ENCODE measurements around the gene NCK2.

The NCK2 gene

GRCh38 chr2:105739426-105739825 lies 5.3 kb upstream of the NCK2 start:
- no peak for DNase-seq (ENCODE audit: low spot score)
- in situ Hi-C loops (cut with MboI; ENCODE audit: low pct_unique_long_range_greater_than_20kb, low sequenced_read_pairs, unreplicated experiment): no loop called here
- TF ChIP-seq CTCF (IDR thresholded peaks at IDR 0.05; ENCODE audit: extremely low read depth, insufficient read depth, missing control alignments): no peak

- DNase-seq (ENCODE audit: low spot score): no peak
- TF ChIP-seq CTCF (IDR thresholded peaks at IDR 0.05; ENCODE audit: extremely low read depth, insufficient read depth, missing control alignments): no peak
- in situ Hi-C loops (cut with MboI; ENCODE audit: low pct_unique_long_range_greater_than_20kb, low sequenced_read_pairs, unreplicated experiment): no loop called here
These were observed 4.7 kb upstream of the NCK2 start for GRCh38 chr2:105739944-105740530.

DNA sequence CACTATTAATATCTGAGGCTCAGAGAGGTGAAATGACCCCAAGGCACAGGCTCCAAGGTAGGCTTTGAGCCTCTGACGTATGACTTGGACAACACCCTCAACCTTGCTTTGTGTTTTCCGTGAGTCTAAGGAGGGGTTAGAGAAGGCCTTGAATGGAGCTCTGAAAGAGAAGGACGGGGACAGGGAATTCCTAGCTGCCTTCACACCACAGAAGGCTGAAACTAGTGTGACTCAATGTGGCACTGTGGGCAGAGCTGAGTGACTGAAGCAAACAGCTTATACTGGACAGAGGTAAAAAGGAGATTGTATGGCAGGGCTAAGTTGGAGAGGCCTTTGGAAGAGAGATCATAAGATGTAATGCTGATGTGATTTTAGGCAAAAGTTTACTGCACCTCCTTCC lies 3.5 kb upstream of the NCK2 start:
- no peak for DNase-seq (ENCODE audit: low spot score)
- in situ Hi-C loops (cut with MboI; ENCODE audit: low pct_unique_long_range_greater_than_20kb, low sequenced_read_pairs, unreplicated experiment): no loop called here
- no peak for TF ChIP-seq CTCF (IDR thresholded peaks at IDR 0.05; ENCODE audit: extremely low read depth, insufficient read depth, missing control alignments)

- in situ Hi-C loops (cut with MboI; ENCODE audit: low pct_unique_long_range_greater_than_20kb, low sequenced_read_pairs, unreplicated experiment): no loop called here
- DNase-seq (ENCODE audit: low spot score): no peak
- no peak for TF ChIP-seq CTCF (IDR thresholded peaks at IDR 0.05; ENCODE audit: extremely low read depth, insufficient read depth, missing control alignments)
These were observed 3.1 kb upstream of the NCK2 start for GRCh38 chr2:105741617-105742016.

DNA sequence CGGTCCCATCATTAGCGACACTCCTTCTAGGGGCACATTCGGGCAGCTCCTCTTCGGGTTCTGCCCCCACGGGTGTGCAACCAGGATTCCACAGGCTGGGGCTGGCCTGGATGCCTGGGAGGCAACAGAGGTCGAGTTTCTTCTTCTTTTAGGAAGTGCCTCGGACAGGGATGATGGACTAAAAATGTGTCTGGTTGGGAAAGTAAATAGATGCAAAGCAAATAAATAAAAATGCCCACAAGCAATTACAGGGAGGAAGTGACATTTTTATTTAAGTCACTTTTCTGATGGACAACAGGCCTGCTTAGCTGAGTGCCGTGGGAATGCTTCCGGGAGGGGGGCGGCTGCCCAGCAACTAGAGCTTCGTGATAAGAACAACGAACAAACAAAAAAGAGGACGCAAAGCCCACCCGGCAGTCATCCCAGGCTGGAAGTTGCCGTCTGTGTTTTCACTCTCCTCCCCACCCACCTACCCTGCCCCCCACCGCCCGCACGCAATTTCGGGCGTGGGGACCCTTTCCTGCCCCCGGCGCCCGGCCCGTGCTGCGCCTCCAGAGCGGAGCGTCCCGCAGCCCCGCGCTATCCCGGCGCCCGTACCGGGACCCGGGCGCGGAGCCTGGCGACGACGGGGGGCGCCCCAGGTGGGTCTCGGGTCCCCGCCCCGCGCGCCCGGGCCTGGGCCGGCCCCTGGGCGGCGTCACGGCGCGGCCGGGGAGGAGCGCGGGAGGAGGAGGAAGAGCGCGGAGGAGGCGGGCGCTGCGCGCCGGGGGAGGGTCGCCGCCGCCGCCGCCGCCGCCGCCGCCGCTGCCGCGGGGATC lies 412 bp upstream of the NCK2 start:
- DNase-seq (ENCODE audit: low spot score): peak; percentile 92
- TF ChIP-seq CTCF (IDR thresholded peaks at IDR 0.05; ENCODE audit: extremely low read depth, insufficient read depth, missing control alignments): peak; percentile 6
- in situ Hi-C loops (cut with MboI; ENCODE audit: low pct_unique_long_range_greater_than_20kb, low sequenced_read_pairs, unreplicated experiment): no loop called here

GRCh38 chr2:105746177-105747080 lies 1.7 kb downstream of the NCK2 start:
- no peak for TF ChIP-seq CTCF (IDR thresholded peaks at IDR 0.05; ENCODE audit: extremely low read depth, insufficient read depth, missing control alignments)
- DNase-seq (ENCODE audit: low spot score): peak; percentile 81
- in situ Hi-C loops (cut with MboI; ENCODE audit: low pct_unique_long_range_greater_than_20kb, low sequenced_read_pairs, unreplicated experiment): no loop called here
